Right ventricle myocardium inferior (tissue), 1 donor: ENCODE results near the gene HOXB4. TPM values are rescaled to one million over a fixed set of nuclear protein-coding genes. Genes with fewer than 3 reads are reported as not detected.

Experiments used
- ATAC-seq: fragments of 200-7000 bp; cut with Tn5 transposase; one replicate; pipeline ENCODE4 v1.9.1; 2020; ENCODE audit warnings: mild to moderate bottlenecking, moderate library complexity
- DNase-seq: peaks from one replicate; pipeline ENCODE4 v3.0.0; 2021; ENCODE audit errors: missing footprints
- intact Hi-C: fragments of 100-400 bp; cut with DNase I; formaldehyde crosslinking; loops from one replicate; pipeline ENCODE4 v1.11.0; 2022
- total RNA-seq: library from RNA; stranded (reverse); fragmentation: NEBNext Ultra II Directional; extraction: Animal tissue kit (Norgen Biotek cat#: 25700); gene quantifications from one replicate; pipeline ENCODE4 v1.2.1, GENCODE V29; 2021
- donor health status: DM: no; HTN: yes; CAD: no; lungs with severe emphysema.

HOXB4 gene
- total RNA-seq, 1 donor from 2014 or later = 0.38 TPM

DNA sequence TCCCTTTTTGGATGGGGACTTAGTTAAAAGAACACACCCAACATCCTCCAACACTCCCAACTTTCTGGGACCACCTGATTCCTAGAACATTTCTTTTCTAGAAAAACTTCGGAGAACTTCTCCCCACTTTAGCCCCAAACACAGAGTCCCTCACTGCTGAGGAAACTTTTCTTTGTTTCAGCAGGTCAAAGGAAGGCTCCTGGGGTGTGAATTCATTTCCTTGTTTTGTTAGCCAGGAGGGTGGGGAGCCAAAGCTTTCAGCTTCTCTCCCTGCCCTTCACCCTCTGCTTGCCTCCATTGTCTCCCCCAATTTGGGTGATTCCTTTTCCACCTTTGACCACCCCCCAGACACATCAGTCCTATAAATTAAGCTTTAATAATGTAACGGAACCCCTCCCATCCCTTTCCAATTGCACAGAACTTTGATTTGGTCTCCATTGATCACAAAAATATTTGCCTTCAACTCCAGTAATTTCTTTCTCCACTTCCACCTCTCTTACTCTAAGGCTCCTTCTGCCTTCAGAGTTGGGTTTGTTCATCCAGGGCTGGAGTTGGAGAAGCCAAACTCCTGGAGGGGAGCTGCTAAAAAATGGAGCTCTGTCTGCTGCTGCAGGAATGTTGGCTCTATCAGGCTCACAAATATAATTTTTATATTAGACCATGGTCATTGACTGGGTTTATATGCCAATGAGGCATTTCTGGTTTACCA, 10.3 kb downstream of the HOXB4 start:
- ATAC-seq = no peak
- intact Hi-C loops = no loop called here
- no peak for DNase-seq

DNA sequence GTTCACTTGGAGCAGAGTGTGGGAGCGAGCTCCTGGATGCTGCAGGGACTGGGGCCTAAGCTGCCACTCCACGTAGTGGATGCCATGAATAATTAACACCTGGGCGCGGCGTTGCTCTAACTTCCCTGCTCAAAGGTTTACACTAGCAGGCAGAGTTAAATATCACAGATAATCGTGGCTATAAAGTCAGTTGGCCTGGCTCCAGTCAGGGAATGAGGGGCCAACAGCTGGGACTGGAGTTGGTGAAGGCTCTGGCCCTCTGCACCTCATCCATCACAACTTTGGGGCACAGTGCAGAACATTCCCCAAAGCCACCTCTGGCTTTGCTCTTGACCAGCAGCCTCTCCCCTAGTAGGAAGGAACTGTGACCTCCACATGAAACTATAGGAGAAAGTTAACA, 10.9 kb downstream of the HOXB4 start:
- DNase-seq = no peak
- intact Hi-C loops = no loop called here
- no peak for ATAC-seq

DNA sequence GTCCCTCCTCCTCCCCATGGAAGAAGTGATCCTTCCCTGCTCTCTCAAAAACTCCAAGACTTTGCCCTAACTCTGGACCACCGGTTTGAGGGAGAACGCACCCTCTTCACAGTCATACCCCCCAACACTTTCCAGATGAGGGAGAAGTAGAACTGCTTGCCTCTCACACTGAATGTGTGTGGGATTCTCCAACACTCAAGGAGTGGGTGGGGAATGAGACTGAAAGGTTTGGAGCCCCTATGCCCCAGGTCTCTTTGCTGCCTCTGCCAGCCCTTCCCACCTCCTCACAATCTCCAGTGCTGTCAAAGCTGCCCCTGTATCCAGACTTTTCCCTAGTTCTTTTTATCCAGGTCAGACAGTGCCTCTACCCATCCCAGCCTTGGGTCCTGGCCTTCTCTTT, 11.4 kb downstream of the HOXB4 start:
- no peak for DNase-seq
- ATAC-seq = no peak
- intact Hi-C loops = no loop called here

DNA sequence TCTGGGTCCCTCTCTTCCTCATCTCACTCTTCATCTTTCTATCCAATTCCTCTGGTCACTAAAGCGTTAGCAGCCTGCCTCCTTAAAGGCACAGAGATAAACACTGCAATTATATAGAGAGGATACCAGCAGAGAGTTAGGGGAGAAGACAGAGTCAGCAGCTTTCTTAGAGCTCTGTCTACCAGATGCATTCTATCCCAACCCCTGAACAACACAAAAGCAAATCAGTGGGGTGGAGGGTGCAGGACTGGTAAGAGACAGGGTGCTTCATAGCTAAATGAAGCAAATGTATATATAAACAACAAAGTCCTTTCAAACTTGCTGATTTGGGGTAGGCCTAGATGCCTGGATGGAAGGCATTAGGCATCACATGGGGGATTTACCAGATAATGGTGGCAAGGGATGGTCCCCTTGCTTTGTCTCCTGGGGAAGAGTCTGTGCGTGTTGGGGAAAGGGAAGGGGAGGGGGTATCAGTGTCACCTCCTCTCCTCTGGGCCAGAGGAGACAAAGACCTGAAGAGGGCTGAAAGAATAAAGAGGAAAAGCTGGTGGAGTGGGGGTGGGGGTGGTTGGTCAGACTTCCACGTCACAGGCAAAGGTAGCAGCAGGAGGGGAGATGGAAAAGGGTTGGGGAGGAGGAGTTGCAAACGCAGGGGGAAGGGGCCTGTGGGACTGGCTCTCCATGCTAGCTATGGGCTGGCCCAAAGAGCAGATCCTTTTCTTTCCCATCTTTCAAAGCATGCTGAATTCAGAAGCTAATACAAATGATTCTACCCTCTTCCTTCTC, 12.0 kb downstream of the HOXB4 start:
- intact Hi-C loops = no loop called here
- no peak for DNase-seq
- ATAC-seq = no peak

DNA sequence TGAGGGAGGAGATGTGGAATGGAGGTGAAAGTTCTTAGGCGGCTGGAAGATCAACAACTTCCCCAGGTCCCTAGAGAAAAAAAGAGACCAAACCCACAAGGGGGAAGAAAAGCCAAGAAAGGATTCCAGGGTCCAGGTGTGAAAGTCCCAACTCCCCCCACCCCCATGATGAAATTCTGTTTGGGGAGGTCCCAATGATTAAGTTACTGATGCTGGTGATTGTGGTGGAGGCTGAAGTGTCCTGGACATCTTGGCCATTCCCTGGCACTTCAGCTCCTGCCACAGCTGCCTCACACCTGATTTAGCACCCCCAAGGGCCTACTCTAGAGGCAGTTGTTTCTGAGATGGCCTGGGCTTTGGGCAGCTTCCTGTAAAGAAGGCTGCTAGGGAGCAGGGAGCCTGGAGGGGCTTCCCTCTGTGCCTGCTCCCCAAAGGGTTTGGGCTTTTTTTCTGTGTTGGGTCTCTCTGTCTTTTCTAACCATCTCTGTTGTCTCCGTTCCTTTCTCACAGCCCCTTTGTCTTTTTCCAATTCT, 13.1 kb downstream of the HOXB4 start:
- ATAC-seq (no peak), DNase-seq (no peak)
- intact Hi-C loops = no loop called here

DNA sequence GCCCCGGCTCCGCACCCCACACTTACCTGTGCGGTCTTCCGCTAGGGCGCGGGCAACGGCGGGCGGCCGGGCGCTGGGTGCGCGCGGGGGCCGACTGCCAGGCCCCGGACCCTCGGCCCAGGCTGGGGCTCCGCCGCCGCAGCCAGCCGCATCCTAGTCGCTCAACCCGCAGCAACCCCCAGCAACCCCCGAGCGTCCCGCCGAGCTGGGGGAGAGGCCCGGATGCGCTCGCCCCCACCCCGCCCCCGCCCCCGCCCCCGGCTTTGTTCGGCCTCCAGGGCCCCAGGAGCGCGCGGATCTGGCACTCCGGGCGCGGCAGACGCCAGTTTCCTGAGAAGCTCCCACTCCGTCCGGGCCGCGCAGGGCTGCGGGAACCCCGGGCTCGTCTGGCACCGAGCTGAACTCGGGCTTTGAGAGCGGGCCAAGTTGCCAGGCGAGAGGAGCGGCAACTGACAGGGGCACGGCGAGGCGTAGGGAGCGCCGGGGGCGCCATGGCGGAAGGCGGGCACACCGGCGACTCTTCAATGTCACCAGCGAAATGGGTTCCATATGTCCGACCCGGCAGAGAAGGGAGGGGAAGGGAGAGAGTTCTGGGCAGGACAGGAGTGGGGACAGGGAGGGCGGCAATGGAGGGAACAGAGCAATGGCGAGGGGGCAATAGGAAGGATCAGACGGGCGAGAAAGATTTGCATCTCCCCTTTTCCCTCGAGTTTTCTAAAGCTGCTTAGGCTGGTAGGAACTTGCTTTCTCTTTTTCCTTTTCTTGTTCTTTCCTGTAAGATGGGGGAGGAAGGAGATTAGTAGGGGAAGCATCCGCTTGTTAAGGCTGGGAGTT, 13.7 kb downstream of the HOXB4 start:
- intact Hi-C loops = no loop called here
- no peak for DNase-seq
- ATAC-seq = no peak

DNA sequence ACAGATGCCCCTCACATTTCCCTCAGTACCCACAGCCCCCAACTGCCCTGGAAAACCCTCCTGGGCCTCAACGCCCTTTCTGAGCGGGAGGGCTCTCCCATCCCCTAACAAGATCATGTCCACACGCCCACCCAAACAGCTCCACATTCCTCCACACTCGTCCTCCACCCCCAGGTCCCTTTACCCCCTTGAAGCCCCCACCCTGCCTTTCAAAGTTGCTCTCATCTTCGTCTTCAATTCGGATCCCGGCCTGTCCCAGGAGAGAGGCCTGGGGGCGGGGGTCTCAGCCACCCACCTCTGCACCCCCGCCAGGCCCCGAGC, 14.3 kb downstream of the HOXB4 start:
- intact Hi-C loops = no loop called here
- DNase-seq = no peak
- ATAC-seq = no peak

DNA sequence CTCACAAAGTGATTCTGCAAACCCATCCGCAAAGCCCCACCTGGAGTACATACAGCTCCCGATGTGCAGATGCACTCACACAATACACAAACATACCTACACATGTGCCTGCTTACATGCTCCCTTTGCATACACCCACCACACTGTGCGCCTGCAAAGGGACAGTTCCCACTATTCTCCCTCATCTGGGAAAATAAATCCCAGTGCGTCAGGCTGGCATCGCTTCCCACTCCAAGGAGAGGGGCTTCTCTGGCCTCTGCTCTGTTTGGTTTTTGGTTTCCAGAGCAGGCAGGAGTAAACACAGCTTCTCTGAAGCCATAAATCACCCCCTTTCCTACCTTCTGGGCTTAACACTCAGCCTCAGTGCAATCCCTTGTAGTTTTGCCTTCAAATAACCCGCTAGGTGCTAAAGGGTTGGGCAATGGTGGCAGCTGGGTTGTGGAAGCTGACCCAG, 14.7 kb downstream of the HOXB4 start:
- DNase-seq = no peak
- ATAC-seq = no peak
- intact Hi-C loops = no loop called here

DNA sequence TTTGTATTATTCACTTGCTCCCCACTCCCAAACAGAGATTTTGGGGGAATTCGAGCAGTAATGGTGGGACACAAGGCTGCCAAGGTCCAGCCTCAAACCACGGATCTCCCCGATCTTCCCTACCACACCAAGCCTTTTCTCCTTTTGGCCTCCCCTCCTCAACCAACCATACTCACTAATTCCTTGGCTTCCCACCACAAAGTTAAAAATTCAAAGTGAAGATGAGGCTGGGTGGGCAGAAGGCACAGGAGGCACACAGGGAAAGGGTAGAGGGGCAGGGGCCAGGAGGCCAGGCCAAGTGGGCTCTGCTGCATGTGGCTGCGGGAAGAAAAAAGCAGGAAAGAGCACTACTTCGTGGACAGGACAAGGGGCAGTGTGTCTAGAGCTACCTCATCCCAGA, 15.2 kb downstream of the HOXB4 start:
- ATAC-seq = no peak

DNA sequence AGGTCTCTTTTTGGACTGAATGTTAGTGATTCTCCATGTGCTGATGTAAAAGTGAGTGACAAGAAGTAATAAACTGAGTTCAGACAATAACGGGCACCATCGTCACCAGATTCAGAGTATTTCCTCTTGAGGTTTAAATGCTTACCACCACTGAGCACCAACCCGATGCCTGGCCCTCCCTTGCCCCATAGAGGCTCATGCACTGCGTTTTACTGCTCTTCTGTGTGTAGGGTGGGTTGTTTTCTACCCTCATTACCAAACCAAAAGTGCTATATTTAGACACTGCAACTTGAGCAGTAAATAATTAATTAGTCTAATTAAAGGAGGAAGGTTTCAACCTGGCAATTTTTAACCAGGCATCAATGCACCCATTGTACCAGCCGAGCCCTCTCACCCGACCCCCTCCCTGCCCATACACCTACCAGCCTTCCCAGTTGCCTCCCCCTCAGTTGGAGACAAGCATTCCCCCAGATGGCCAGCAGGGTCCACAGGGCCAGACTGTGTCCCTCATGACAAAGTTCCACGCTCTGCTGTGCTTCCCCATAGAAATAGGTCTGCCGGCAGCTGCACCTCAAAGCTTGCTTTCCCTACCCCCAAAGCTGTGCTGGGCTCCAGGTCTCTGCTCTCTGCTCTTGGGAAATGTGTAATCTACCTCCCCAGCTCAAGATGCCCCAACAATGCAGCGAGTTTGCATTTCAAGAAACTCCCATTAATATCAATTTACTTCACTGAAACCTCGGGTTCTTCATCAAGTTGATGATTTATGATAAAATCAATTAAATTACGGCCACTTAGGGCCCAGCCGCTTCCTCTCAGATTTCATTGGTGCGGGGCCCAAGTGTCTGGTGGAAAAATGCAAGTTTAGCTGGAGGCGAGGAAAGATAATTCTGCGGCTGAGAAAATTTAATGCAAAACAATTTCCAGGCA, 16.0 kb downstream of the HOXB4 start:
- intact Hi-C loops = no loop called here
- DNase-seq (no peak), ATAC-seq (no peak)

More for the DNA sequence above, 15.2 kb downstream of the HOXB4 start:
- intact Hi-C loops = no loop called here
- no peak for DNase-seq

DNA sequence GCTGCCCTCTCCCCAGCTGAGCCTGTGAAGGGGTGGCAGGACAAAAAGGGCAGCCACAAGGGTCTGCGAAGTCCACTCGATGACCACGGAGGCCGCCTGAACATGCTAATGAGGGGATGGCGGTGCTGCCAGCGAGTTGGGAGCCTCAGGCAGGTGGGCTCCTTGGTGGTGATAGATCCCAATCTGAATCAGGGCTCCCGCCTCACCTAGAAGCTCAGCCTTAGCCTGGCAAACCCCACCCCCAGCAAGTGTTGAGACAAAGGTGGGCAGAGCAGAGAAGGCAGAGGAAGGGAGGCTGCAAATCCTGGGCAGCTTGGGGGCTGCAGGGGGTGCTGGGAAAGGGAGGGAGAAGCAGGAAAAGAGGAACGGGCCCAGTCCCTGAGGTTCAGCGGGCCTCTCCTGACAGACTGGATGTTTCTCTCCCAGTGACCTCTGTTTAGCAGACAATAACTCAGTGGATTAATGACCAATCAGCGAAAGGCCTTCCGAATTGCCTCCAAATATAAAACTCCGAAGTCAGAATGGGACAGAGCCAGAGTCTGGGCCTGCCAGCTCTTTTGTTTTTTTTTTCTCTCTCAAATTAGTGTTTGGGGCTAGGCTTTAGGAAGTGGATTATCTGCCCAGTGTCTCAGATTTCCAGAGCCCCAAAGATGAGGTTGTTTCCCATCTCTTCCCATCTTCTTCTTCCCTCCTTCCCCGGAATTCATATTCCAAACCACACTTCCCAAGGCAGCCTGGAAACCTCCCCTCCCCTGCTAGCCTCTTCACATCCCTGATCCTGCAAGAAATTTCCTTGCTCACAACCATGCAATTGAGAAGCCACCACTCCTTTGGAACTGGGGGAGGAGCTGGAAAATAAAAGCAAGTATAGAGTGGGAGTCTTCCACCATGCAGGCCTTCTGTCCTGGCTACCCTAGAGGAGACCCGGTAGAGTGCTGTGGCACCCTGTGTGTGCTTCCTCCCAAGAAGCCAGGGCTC, 18.0 kb downstream of the HOXB4 start:
- intact Hi-C loops = no loop called here

DNA sequence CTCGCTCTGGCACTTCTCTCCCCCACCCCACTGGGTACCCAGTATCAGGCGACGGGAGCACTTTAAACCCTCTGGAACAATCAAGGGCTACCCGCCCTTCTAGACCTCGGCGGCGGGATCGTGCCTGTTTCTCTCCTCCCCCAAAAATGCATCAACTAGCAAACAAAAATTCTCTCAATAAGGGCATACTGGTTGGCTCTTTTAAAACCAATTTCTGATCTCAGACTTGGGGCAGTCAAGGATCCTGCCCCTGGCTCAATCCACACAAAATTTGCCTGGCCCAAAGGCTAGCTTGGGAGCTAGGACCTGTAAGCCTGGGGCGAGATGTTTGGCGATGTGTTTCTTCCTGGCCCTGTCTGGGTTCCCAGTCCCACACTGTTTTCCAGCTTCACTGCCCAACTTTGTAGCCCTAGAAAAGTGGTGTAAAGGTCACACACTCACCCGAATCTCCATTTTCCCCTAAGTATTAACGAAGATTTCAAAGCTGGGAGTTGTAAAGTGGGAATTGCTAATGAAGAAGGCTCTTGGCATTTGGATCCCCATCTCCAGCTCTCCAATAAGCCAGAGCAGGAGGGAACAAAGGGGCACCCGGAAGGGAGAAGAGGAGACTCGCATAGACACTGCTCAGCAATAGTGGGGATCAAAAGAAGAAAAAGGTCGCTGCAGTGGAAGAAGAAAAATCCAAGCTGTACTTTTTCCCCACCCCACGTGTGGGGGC, 18.9 kb downstream of the HOXB4 start:
- no peak for DNase-seq
- intact Hi-C loops = no loop called here
- no peak for ATAC-seq

More for the DNA sequence above, 18.0 kb downstream of the HOXB4 start:
- ATAC-seq (no peak), DNase-seq (no peak)

DNA sequence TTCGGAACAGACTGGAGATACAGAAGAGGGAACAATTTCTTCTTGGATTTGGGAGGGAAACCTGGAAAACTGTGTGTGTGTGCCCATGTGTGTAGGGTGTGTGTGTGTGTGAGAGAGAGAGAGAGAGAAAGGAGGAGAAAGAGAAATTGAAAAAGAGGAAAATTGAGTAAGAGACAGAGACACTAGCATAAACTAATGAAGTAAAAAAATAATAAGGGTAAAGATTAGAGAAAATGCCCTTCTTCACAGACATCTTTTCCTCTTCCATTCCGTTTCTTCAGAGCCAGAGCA, 19.4 kb downstream of the HOXB4 start:
- ATAC-seq (no peak), DNase-seq (no peak)
- intact Hi-C loops = no loop called here

DNA sequence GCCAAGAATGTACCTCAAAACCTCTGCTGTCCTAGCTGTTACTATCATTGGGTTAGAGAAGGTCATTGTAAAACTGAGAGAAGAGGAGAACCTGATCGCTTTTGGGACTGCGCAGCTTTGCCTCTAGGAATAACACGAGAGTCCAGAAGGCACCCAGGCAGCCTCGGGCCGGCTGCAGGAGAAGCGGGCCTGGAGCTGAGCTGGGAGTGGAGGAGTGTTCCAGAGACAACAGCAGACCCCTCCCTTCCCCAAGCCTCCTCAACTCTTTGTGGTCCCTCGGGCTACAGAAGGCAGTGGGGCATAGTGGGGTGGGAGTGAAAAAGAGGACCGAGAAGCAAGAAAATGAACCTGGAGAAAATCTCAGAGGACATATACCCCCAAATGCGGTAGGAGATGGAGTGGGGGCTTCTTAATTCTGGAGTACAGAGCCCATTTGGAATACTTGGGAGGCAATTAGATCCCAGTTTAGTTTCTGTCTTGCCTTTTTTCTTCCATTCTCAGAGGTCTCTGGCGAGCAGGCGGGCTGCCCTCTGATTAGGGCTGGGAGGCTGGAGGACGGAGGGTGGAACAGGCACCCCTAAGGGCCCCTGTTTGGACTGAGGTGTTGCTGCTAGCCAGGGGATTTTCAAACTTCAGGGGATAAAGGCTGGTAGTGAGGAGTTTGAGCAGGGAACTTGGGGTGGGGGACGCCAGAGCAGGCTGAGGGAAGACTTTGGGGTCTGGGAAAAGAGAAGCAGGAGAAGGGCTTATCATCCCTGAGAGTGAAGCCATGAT, 19.9 kb downstream of the HOXB4 start:
- intact Hi-C loops = no loop called here
- no peak for DNase-seq
- no peak for ATAC-seq

DNA sequence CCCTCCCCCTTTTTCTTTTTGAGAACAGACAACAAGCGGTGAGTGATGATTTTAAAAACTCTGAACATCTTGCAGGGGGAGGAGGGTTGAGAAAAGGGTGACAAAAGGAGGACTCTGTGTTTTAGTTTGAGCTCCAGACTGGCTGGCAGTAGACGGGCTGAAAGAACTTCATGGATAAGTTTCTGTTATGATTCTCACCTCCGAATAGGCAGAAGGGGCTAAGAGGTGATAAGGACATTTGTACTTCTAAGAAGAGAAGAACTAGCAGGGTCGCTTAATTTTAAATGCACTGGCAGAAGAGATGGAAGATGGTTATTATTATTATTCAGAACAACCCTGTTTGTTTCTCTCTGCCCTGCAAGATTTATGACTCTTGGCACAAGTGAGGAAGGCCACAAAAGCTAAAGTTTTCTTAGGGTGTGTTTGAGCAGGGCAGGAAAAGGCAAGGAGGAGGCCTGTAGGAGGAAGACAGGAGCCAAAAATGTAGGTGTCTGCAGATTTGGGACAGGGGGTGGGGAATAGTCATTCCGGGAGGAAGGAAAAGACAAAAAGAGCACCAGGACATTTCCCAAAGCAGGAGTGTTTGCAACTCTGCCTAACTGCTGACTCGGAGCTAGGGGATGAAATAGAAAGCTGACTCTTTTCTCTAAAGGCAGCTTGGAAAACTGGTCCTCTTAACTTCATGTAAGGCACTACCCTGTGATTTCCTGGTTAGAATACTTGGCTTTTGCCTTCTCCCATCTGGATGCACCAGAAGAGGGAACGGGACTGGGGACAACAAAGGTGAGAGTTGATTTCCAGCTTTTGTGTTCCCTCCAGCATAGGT, 21.4 kb downstream of the HOXB4 start:
- intact Hi-C loops = no loop called here
- DNase-seq (no peak), ATAC-seq (no peak)

DNA sequence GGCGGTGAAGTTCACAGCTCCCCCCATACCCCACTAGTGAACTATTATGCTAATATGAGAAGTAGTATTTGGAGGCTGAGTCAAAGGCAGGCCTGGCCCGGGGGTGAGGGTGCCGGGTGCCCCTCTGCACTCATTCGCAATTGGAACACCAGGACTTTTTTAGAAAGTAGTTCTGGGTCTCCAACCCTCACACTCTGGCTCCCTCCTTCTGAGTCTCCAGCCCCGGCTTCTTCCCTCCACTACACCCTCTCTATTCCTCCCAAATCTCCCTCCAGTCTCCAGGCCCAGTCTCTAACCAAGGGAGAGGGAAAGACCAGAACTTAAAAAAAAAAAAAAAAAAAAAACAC, 21.9 kb downstream of the HOXB4 start:
- intact Hi-C loops = no loop called here
- ATAC-seq (no peak), DNase-seq (no peak)
